Activated CD4-positive, alpha-beta T cell treated with anti-CD3 and anti-CD28 coated beads, Interleukin-2, amount 10 ng/mL, durations not matched to agents 7 days and 5 days (primary cell): ENCODE measurements around the gene FCMR. TPM values are rescaled to one million over a fixed set of nuclear protein-coding genes. Genes with fewer than 3 reads are reported as not detected.

ENCODE experiments used
- CTCF ChIA-PET: fragments of 350-600 bp; sonication (Branson Sonifier 250); formaldehyde crosslinking; loops from one replicate; lab custom pipeline; 2021; ENCODE audit warnings: antibody characterized with exemption; lab: Charles Lee
- POLR2A ChIA-PET: fragments of 350-600 bp; sonication (Branson Sonifier 250); formaldehyde crosslinking; loops from one replicate; lab custom pipeline; 2021; ENCODE audit warnings: antibody characterized with exemption; lab: Charles Lee
- DNase-seq: peaks from one replicate; pipeline ENCODE4 v3.0.0-alpha.2; 2020
- H3K27ac Mint-ChIP-seq: one replicate; pipeline ENCODE4 v1.8.0; 2021; ENCODE audit warnings: mild to moderate bottlenecking, moderate library complexity, mixed read lengths
- H3K27me3 Mint-ChIP-seq: one replicate; pipeline ENCODE4 v1.8.0; 2021; ENCODE audit warnings: mixed read lengths
- H3K36me3 Mint-ChIP-seq: one replicate; pipeline ENCODE4 v1.8.0; 2021; ENCODE audit warnings: low read depth, mixed read lengths
- H3K4me1 Mint-ChIP-seq: one replicate; pipeline ENCODE4 v1.8.0; 2021; ENCODE audit warnings: mixed read lengths
- H3K4me3 Mint-ChIP-seq: one replicate; pipeline ENCODE4 v1.8.0; 2021; ENCODE audit warnings: mild to moderate bottlenecking, moderate library complexity, mixed read lengths
- H3K9me3 Mint-ChIP-seq: one replicate; pipeline ENCODE4 v1.8.0; 2021; ENCODE audit warnings: mixed read lengths
- total RNA-seq, 2 experiments: library from RNA; stranded (reverse); gene quantifications; one replicate each; pipeline ENCODE4 v1.2.3, GENCODE V29; 2021

Gene FCMR, protein sequence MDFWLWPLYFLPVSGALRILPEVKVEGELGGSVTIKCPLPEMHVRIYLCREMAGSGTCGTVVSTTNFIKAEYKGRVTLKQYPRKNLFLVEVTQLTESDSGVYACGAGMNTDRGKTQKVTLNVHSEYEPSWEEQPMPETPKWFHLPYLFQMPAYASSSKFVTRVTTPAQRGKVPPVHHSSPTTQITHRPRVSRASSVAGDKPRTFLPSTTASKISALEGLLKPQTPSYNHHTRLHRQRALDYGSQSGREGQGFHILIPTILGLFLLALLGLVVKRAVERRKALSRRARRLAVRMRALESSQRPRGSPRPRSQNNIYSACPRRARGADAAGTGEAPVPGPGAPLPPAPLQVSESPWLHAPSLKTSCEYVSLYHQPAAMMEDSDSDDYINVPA
- total RNA-seq: 100 to 1,000 TPM; 151 to 157 TPM

DNA sequence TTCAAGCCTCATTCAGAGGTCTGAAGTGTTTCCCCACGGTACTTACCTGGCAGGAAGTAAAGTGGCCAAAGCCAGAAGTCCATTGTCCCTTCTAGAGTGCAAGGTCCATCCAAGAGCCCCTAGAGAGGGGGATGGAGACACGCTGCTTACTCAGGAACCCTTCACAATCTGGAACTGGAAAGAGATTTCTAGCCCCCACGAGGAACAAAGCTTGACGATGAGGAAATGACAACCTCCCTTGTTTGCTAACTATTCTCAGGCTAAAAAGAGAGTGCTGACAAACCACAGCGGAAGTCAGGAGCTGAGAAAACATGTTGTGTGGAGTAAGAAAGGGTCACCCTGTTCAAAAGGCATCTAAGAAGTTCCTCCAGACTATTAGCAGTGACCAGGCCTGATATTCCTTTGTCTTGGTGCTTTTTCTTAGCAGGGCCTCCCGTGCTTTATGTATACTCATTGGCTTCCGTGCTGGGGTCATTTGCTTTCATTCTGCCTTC is at the start of gene FCMR:
Gene FCMR, minus strand, starts transcription at position 170 of the 494 bp plus-strand sequence. Its CDS starts 87 bp downstream, at position 83.
- peak; percentile 73 for DNase-seq
- CTCF ChIA-PET: interaction anchor here (0.7 to 2.9 kb wide), 14 partner anchors 9 to 309 kb away, joined by 3 to 31 read pairs (median 4); partner anchors contain the start of gene EIF2D
- H3K9me3 Mint-ChIP-seq: no peaks in the 10 kb centered on the region
- POLR2A ChIA-PET: no interaction called here
- H3K27ac Mint-ChIP-seq: no peak within 1 kb of the TSS
- H3K4me1 Mint-ChIP-seq: peaks cover 40% of the 10 kb centered on the region
- H3K36me3 Mint-ChIP-seq: peaks cover 30% of the 10 kb centered on the region
- H3K27me3 Mint-ChIP-seq: no peaks in the 10 kb centered on the region
- no peak within 1 kb of the TSS for H3K4me3 Mint-ChIP-seq

DNA sequence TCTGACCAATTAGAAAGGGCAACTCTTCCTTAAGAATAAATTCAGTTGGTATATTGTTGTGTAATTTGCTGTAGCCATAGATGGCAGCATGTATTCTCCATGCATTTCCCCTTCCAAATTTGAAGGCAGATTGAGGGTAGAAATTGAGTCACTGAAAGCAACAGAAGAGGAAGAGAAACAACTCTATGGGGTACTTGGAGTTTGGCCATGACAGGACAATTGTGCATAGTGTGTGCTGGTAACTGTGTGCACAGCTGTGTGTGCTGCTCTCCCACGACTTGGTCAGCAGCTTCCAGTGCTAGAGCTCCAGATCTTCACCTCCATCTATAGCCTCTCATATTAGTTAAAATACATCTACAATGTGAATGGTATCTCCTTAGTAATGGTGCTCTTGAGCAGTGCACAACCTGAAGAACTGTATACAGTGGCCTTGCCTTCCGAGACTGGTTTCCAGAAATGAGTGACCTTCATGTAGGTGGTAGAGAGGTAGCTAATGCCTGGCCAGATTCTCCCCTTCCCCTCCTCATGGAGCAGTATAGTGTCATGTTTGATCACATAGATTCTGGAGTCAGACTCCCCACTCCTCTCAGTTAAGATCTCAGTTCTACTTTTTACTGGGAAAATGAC is 49.4 kb upstream of the FCMR start:
- ChIA-PET POLR2A (no interaction called here), CTCF (interaction anchor here (1.3 to 1.6 kb wide), 2 partner anchors 11 to 17 kb away, joined by 3 to 4 read pairs; no protein-coding TSS in a partner anchor)
- no peak for DNase-seq
- H3K4me3 Mint-ChIP-seq: no peak overlapping the region
- H3K9me3 Mint-ChIP-seq: no peaks in the 10 kb centered on the region
- peaks cover 25% of the 10 kb centered on the region for H3K4me1 Mint-ChIP-seq
- peaks cover 20% of the 10 kb centered on the region for H3K27me3 Mint-ChIP-seq
- H3K27ac Mint-ChIP-seq: no peak overlapping the region
- no peaks in the 10 kb centered on the region for H3K36me3 Mint-ChIP-seq

DNA sequence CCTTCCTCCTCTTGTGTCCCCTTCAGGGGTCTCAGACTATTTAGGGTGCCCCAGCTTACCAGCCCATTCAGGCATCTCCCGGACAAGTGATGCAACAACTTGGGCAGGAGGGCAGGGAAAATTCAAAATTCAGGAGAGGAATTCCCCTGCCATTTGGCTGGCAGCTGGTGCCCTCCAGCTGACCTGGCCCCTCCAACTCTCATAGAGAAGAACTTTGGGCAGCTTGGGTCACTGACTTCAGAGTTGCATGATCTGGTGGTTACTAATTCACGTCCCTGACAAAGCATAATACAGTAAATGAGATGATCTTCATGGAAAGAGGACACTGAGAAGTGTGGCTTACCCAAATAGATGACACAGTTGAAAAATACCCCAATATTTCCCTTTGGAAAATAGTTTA is 48.7 kb upstream of the FCMR start, which contains the start of gene FCAMR:
Gene FCAMR, minus strand, starts transcription at position 15 of the 400 bp plus-strand sequence. CDS start 335 bp downstream, outside the sequence.
- no peak within 1 kb of the TSS for H3K27ac Mint-ChIP-seq
- ChIA-PET CTCF (interaction anchor here (0.8 to 2.8 kb wide), 4 partner anchors 12 to 235 kb away, joined by 3 to 8 read pairs (median 4); no protein-coding TSS in a partner anchor), POLR2A (no interaction called here)
- H3K9me3 Mint-ChIP-seq: no peaks in the 10 kb centered on the region
- no peaks in the 10 kb centered on the region for H3K36me3 Mint-ChIP-seq
- H3K27me3 Mint-ChIP-seq: peaks cover 20% of the 10 kb centered on the region
- peaks cover 29% of the 10 kb centered on the region for H3K4me1 Mint-ChIP-seq
- no peak within 1 kb of the TSS for H3K4me3 Mint-ChIP-seq
- no peak for DNase-seq

DNA sequence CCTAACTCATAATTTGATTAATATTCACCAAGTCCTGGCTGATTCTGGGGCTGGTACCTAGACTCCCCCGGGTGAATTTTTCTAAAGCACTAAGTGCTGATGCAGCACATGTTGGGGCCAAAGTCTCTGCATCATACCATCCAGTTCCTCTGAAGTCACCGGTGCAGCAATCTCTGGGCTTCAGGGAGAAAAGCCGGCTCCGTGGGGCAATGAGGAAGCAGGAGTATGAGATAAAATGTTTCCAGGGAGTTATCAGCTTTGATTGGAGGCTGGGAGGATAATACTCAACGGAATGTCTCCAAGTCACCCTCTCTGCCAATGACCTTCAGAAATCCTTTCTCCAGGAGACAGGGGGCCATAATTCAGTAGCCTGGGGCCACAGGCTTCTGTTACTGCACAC is 47.3 kb upstream of the FCMR start:
- POLR2A ChIA-PET: no interaction called here
- Mint-ChIP-seq H3K27ac (no peak overlapping the region), H3K4me3 (no peak overlapping the region), H3K9me3 (no peaks in the 10 kb centered on the region), H3K36me3 (no peaks in the 10 kb centered on the region), H3K27me3 (peaks cover 20% of the 10 kb centered on the region), H3K4me1 (peaks cover 35% of the 10 kb centered on the region)
- CTCF ChIA-PET: interaction anchor here (1.1 to 2.8 kb wide), 2 partner anchors 9 to 14 kb away, joined by 3 to 8 read pairs; no protein-coding TSS in a partner anchor
- DNase-seq: no peak

DNA sequence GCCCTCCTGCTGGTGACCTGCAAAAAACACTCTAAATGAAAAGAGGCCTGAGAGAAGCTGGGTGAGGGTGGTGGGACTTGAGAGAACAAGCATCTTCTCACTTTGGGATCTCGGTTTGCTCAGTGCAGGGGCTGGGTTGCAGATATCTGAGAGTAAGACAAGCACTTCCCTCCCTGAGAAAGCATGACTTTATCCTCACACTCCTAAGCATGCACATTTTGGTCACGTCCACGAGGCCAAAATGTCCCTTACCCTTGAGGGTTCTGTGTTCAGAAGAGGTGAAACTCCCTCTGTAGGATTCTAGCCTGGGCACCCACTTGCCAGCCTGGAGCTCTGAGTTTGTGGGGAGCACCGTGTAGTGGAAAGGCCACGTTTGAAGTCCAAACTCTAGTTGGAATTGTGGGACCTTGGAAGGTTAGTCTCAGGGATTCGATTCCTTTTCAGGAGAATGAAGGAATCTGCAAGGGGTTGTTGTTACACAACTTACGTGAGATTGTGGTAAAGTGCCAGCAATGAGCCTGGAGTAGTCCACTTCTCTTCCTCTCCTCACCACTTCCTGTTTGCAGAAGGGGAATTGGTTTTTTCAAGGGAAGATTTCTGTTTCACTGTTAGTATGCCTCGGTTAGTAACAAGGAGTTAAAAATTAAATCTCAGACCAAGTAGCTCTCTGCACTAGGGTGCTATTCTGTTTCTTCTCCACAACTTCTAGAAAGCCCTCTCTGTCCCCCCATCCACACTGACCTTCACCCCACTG is 45.5 kb upstream of the FCMR start:
- ChIA-PET POLR2A (no interaction called here), CTCF (interaction anchor here (0.9 to 1.5 kb wide), 5 partner anchors 10 to 309 kb away, joined by 3 to 6 read pairs (median 3); no protein-coding TSS in a partner anchor)
- Mint-ChIP-seq H3K27ac (peak overlapping the region; percentile 82), H3K4me3 (peak overlapping the region; percentile 55), H3K9me3 (no peaks in the 10 kb centered on the region), H3K4me1 (peaks cover 52% of the 10 kb centered on the region), H3K36me3 (no peaks in the 10 kb centered on the region), H3K27me3 (peaks cover 14% of the 10 kb centered on the region)
- DNase-seq: no peak

DNA sequence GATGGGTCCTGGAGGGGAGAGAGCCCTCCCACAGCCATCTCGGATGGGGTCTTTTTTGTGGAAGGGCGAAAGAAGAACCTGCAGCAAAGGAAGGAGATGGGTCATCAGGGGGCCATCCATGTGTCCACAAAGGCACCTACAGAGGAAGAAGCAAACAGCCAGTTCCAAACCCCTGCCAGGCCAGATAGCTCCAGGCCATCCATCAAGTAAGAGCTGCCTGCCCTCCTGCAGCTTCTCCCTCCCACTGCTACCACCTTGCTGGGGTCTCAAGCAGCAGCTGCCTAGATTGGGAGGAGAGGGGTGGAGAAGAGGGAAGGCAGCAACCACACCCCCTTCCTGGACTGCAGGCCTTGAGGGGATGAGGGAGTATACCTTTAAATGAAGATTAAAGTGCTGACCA is 44.0 kb upstream of the FCMR start:
- Mint-ChIP-seq H3K27ac (no peak overlapping the region), H3K4me1 (peaks cover 63% of the 10 kb centered on the region), H3K4me3 (no peak overlapping the region), H3K36me3 (no peaks in the 10 kb centered on the region), H3K9me3 (no peaks in the 10 kb centered on the region), H3K27me3 (peaks cover 7% of the 10 kb centered on the region)
- DNase-seq: no peak
- ChIA-PET POLR2A (no interaction called here), CTCF (interaction anchor here (1.1 to 1.5 kb wide), 4 partner anchors 8 to 308 kb away, joined by 3 to 5 read pairs (median 4); no protein-coding TSS in a partner anchor)

DNA sequence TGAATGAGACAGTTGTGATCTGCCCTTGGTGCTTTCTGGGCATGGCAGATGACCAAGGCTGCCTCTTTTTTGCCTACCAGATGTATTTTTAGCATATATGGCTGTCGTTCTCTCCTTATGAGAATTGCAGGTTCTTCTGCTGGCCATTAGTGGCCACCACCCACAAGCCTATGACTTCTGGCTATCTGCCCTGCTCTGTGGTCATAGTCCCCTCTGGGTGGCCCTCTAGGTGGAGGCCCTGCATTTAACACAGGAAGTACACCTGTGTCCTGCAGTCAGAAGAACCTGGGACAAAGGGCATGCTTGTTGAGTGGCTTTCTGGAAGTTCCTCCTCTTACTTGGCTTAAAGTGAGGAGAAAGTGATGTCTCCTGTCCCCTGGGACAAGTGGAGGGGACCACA is 42.0 kb upstream of the FCMR start:
- Mint-ChIP-seq H3K36me3 (no peaks in the 10 kb centered on the region), H3K4me1 (peaks cover 60% of the 10 kb centered on the region), H3K4me3 (no peak overlapping the region), H3K9me3 (no peaks in the 10 kb centered on the region), H3K27me3 (no peaks in the 10 kb centered on the region), H3K27ac (no peak overlapping the region)
- POLR2A ChIA-PET: no interaction called here
- CTCF ChIA-PET: interaction anchor here (1.9 kb wide), 1 partner anchor 20 kb away, joined by 4 read pairs; no protein-coding TSS in a partner anchor
- no peak for DNase-seq

DNA sequence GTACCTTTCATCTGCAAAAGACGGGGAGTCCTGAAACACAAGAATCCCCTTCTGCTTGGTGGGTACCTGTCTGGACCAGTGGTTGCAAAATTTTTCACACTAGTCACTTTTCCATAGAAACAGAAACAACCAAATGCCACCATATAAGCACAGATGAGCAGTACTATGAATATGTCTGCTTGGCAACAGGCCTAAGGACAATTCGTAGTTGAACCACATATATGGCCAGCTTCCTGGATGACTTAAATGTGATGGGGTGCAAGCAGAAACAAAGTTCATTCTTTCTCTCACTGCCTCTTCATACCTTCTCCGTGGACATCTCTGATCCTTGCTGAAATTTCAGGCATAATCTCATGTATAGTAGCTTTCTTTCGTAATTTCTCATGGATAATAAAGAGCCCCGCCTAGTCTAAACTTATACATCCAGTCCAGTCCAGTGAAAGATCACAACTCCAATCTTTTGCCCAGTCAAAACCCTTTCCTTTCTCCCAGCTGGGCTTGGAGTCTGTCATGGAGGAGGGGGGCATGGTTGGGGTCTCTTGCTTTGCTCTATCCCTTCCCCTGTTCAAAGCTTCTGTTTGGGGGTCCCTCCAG is 41.5 kb upstream of the FCMR start:
- no peak overlapping the region for H3K4me3 Mint-ChIP-seq
- H3K36me3 Mint-ChIP-seq: no peaks in the 10 kb centered on the region
- CTCF ChIA-PET: interaction anchor here (0.6 to 1.9 kb wide), 5 partner anchors 12 to 51 kb away, joined by 3 to 4 read pairs (median 3); no protein-coding TSS in a partner anchor
- no peak for DNase-seq
- peaks cover 55% of the 10 kb centered on the region for H3K4me1 Mint-ChIP-seq
- no peak overlapping the region for H3K27ac Mint-ChIP-seq
- H3K27me3 Mint-ChIP-seq: no peaks in the 10 kb centered on the region
- H3K9me3 Mint-ChIP-seq: no peaks in the 10 kb centered on the region
- POLR2A ChIA-PET: no interaction called here

DNA sequence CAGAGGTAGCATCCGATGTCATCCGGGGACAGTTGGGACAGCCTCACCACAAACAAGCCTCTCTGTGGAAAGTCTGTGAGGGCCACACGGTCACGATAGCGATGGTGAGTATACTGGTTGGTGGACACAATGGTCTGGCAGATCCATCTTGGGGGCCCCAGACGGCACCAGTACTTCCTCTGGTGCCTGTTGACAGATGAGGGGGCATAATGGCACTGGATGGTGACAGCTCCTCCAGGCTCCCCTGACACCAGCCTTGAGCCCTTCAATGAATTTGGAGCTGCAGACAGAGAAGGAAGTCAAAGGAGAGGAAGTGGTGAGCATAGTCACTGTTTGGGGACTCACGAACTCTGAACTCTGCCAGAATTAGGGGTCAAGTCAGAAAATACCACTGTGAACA is 40.5 kb upstream of the FCMR start:
- POLR2A ChIA-PET: no interaction called here
- DNase-seq: peak; percentile 35

DNA sequence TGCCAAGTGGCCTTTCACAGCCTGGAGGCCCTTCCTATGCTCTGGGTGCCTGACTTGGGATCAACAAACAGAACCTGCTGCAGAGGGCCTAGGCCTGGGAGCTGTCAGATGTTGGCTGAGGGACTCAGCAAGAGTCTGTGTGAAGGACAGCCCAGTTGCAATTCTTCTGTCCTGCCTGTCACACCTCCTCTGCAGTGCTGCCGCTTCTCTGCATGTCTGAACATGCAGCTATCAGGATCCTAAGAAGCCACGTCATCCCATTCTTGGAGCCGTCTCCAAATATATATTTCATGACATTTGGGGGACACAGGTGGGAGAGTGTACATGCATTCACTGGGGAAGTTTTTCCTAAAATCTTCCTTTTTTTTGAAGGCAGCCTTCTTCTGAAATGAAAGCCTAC is 39.9 kb upstream of the FCMR start:
- H3K36me3 Mint-ChIP-seq: no peaks in the 10 kb centered on the region
- ChIA-PET POLR2A (no interaction called here), CTCF (interaction anchor here (0.9 to 1.5 kb wide), 3 partner anchors 10 to 16 kb away, joined by 3 to 6 read pairs (median 6); partner anchors contain the start of gene PIGR)
- DNase-seq: no peak
- no peaks in the 10 kb centered on the region for H3K27me3 Mint-ChIP-seq
- H3K4me1 Mint-ChIP-seq: peaks cover 40% of the 10 kb centered on the region
- H3K4me3 Mint-ChIP-seq: no peak overlapping the region
- no peak overlapping the region for H3K27ac Mint-ChIP-seq
- no peaks in the 10 kb centered on the region for H3K9me3 Mint-ChIP-seq

More for the DNA sequence above, 40.5 kb upstream of the FCMR start:
- Mint-ChIP-seq H3K4me1 (peaks cover 46% of the 10 kb centered on the region), H3K4me3 (no peak overlapping the region), H3K9me3 (no peaks in the 10 kb centered on the region), H3K27me3 (no peaks in the 10 kb centered on the region), H3K36me3 (no peaks in the 10 kb centered on the region), H3K27ac (no peak overlapping the region)
- CTCF ChIA-PET: interaction anchor here (0.9 to 1.9 kb wide), 5 partner anchors 11 to 50 kb away, joined by 3 to 6 read pairs (median 4); partner anchors contain the start of gene PIGR

DNA sequence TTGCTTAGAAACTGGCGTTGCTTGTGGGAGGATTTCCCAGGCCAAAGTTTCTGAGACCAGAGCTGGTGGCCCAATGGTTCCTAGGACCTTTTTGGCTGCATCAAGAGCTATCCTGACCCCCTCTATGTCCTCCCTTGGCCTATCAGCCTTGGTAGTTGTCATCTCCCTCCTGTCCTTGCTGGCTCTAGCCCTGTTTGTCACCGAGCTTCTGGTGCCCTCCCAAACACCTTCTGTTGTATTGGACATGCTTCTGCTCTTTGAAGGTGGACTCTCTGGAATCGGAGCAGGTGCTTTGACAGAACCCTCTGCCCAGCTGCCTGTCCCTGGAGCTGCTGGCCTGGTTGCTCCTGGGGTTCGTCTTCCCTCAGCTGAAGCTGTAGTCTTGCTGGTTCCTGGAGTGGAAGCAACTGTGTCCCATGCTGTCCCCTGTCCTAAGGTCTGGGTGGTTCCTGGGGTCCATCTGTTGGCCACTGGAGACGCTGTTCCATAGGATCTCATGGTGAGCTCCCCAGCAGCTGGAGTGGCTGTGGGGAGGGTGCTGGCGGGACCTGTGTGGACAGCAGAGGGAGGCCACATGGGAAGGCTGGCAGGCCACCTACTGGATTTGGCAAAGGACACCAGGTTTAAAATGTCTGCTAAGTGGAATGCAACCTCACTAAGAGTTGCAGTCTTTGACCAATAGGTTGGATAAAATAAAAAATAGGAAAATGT is 39.1 kb upstream of the FCMR start:
- H3K9me3 Mint-ChIP-seq: no peaks in the 10 kb centered on the region
- no peak overlapping the region for H3K4me3 Mint-ChIP-seq
- CTCF ChIA-PET: interaction anchor here (1.2 to 1.8 kb wide), 4 partner anchors 9 to 30 kb away, joined by 3 to 6 read pairs (median 4); no protein-coding TSS in a partner anchor
- H3K36me3 Mint-ChIP-seq: no peaks in the 10 kb centered on the region
- no peak overlapping the region for H3K27ac Mint-ChIP-seq
- H3K4me1 Mint-ChIP-seq: peaks cover 36% of the 10 kb centered on the region
- H3K27me3 Mint-ChIP-seq: no peaks in the 10 kb centered on the region
- POLR2A ChIA-PET: no interaction called here
- DNase-seq: no peak
